GM12865 (cell line): ENCODE results near the gene RAPGEF5.

Experiments
- DNase-seq: peaks from one replicate; pipeline ENCODE4 v3.0.0; 2010; ENCODE audit warnings: low read depth
- H3K4me3 ChIP-seq: 2 replicates; pipeline ENCODE4 v1.5.1; 2011; ENCODE audit warnings: mild to moderate bottlenecking, low read depth, low read length, control low read depth
- CTCF ChIP-seq: IDR thresholded peaks from 2 replicates; pipeline ENCODE4 v1.5.1; 2011; ENCODE audit warnings: low read length, control low read depth, low read depth, inconsistent platforms; ENCODE audit not compliant: insufficient read depth; ENCODE audit errors: missing control alignments

Gene RAPGEF5

GRCh38 chr7:22248111-22248809, 108.7 kb downstream of the RAPGEF5 start:
- no peak overlapping the region for H3K4me3 ChIP-seq
- DNase-seq, result no peak
- TF ChIP-seq CTCF, result no peak

DNA sequence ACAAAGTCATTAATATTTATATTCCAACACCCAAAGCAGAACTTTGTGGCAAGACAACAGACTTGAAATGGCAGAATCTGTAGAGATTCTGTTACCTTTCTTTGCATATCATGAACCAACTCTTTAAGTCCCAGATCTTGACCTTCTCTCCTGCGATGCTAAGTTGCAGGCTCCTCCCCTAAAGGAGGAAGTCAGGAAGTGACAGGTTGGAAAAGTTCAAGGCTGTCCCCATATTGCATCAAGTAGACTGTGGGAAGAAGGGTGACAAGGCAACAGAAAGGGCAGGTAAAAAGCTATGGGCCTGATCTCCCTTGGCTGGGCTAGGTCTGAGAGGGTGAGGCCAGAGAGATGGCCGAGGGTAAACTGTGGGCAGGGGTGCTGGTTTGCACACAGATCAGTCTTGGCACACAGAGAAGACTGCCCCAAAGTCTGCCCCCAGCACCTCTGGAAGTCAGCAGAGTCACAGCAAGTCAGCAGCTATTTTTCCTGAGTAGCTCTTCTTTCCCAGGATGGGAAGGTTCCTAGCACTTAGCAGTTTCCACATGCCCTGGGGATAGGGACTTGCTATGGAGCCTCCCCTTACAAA, 115.1 kb downstream of the RAPGEF5 start:
- no peak for DNase-seq
- no peak overlapping the region for H3K4me3 ChIP-seq
- no peak for TF ChIP-seq CTCF

DNA sequence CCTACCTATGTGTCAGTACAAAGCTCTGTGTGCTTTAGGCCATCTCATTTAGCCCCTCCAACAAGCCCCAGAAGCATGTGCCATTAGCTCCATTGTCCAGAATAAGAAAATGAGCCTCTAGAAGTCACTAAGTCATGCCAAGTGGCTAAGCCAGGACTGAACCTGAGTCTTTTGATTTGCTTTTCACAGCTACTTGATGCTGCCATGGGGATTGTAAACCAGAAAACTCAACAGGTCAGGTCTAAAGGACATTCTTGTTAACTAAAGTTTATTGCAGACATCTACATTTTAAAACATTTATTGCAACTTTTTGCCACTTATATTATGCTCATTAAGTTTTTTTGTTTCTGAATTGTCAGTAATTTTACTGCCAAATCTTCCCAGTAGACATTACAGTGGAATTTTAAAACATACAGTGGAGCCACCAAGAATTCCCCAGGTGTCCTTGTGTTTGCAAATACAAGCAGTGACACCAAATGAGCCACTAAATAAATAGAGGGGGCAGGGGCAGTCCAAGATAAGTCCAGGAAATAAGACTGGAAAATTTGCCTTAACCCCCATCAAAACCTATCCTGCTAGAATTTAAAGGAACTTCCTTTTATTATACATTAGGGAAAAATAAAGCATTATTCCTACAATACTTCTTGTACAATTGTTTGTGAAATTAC, 115.9 kb downstream of the RAPGEF5 start:
- DNase-seq, result no peak
- no peak for TF ChIP-seq CTCF
- no peak overlapping the region for H3K4me3 ChIP-seq

GRCh38 chr7:22238354-22239311, 118.3 kb downstream of the RAPGEF5 start:
- H3K4me3 ChIP-seq, result no peak overlapping the region
- no peak for DNase-seq
- no peak for TF ChIP-seq CTCF

DNA sequence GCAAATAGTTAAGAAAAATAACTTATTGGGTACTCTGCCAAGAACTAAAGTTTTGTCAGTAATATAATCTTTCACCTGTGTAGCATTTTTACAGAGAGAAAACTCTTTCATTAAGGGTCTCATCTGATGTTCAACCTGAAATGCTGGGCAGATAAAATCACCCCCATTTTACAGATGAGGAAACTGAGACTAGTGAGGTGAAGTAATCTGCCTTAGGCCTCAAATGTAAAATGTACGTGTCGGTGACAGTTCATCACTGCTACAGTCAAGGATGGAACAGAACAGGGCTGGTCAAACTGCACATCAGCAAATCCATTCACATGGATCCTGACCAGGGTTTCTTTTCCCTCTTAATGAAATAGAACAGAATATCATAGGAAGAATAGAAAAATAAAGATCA, 121.8 kb downstream of the RAPGEF5 start:
- H3K4me3 ChIP-seq, result no peak overlapping the region
- no peak for DNase-seq
- no peak for TF ChIP-seq CTCF

GRCh38 chr7:22234227-22234626, 122.7 kb downstream of the RAPGEF5 start:
- no peak for TF ChIP-seq CTCF
- no peak for DNase-seq
- H3K4me3 ChIP-seq, result no peak overlapping the region
